Midbrain (tissue), 1 donor: ENCODE measurements around the gene ARPC5L.
"Not testable (repeated sequence)": the region's sequence is repeated elsewhere in the genome, so short reads cannot be mapped to it uniquely, and the experiment has no call there.

ENCODE experiments used
- DNase-seq: peaks from one replicate; lab custom pipeline; 2025; lab: John Stamatoyannopoulos, UW

The ARPC5L gene

DNA sequence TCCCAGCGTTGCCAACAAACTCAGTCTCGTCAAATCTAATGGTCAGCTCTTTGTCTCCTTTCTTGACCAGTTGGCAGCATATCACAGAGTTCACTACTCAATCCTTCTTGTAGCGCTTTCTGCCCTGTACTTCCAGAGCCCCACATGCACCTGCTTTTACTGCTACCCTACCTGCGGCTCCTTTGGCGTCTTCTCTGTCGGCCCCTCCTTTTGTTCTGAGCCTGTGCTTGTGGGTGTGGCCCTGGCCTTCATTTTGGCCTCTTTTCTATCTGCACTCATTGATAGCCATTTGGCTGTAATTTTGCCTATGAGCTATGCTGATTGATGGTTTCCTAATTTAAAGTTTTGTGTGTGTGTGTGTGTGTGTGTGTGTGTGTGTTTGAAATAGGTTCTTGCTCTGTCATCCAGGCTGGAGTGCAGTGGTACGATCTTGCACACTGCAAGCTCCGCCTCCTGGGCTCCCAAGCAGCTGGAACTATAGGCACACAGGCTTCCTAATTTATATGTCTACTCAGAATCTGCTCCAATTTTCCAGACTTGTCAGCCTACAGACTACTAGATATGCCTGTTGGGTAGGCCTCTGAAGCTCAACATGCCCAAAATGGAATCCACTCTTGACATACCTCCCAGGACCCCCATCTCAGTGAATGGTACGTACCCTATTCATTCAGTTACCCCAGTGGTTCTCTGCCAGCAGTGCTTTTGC, 32.3 kb downstream of the ARPC5L start:
- no peak for DNase-seq

DNA sequence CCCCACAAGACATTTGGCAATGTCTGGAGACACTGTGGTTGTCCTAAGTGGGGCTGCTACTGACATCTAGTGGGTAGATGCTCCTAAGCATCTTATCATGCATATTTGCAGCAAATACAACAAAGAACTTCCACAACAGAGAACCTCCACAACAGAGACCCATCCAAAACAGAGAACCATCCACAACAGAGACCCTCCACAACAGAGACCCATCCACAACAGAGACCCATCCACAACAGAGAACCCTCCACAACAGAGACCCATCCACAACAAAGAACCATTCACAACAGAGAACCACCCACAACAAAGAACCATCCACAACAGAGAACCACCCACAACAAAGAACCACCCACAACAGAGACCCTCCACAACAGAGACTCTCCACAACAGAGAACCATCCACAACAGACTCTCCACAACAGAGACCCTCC, 32.8 kb downstream of the ARPC5L start:
- peak; percentile 60 for DNase-seq

DNA sequence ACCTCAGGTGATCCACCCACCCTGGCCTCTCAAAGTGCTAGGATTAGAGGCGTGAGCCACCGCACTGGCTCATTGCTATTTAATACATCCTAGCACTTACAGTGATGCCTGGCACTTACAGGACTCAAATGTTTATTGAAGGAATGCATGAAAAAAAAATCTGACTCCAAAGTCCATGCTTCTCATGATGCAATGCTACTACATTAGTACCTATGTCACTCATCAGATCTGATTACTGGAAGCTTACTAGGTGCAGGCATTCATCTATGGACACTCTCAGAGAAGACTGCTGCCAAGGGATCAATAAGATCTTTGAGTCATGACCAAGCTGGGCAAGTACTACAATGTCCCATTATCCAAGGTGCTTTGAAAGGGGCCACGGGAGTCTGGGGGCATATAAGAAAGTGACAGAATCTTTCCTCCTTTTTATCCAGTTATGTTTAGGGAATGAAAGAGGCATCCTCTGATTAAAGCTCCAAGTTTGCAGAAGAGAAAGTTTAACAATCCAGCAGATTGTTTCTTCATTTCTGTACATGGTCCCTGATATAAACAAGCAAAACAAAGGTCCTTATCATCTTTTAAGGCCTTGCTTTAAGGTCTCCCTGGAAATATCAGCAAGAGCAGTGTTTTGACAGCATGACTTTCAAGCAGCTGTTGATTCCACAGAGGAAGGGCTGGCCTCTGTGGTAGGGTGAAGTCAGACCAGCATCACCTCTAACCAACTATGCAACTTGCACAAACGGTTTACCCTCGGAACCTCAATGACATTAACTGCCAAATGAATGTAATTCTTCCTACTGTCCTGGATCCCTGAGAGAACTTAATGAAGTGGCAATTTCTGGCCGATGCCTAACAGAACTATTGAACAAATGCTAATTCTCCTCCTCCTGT, 35.9 kb downstream of the ARPC5L start:
- no peak for DNase-seq

DNA sequence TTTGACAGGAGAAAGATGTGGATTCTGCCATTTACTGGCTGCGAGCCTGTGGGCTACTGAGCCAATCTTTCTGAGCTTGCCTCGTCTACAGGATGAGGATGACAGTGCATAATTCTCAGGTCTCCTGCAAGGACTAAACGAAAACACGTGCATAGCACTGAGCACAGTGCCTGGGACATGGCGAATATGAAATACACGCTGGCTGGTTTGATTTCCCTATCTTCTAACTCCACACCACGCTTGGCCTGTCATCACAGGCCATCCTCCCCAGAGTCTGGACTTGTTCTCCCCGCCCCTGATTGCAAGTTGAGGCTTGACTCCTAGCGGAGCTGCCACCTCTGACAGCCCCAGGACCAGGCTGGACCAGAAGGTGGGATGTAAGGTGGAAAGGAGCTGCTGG, 37.9 kb downstream of the ARPC5L start:
- DNase-seq: no peak

DNA sequence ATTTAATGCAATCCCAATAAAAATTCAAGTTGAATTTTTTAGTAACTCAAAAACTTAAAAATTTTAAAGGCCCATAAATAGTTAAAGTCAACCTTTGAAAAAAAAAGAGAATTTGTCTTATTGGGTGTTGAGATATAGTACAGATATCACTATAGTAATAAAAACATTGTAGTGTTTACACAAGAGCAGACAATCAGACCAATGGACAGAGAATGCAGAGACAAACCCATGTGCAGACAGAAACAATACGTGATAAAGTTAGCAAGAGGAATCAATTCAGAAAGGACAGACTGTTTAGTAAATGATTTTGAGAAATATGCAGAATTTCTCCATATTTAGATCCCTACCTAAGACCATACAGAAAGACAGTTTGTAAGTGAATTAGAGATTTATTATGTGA, 45.0 kb downstream of the ARPC5L start:
- DNase-seq: no peak

DNA sequence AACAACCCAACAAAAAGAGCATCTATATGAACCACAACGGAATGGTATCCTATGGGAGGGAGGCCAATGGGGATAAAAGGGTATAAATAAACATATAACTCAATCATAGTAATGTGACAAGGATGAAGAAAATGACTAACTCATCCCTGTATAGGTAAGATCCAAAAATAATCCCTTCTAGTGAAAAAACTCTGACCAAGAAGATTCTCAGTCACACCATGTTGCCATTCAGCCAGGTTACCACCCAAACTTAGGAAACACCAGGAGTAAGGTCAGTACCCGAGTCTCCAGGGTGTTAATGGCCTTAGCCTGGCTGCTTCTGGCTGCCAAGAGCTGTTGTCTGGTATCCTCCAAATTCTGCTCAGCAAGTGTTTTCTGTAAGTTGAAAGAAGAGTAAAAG, 46.2 kb downstream of the ARPC5L start:
- DNase-seq: no peak

DNA sequence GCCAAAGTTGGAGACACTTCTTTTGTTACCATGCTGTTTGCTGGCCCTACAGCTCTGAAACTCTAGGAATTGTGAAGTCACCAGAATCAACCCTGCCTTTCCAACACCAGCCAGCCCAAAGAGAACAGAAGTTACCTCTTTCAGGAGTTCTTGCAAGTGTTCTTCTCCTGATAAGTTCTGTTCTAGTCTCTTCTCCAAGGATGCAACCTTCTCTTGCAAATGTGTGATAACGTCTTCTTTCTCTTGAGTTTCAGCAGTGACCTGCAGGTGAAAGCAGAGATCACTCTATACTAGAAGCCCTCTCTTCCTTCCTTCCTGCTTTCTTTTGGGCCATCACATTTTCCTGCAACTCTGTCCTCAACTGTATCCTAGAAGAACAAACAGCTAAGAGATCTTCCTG, 49.8 kb downstream of the ARPC5L start:
- no peak for DNase-seq

DNA sequence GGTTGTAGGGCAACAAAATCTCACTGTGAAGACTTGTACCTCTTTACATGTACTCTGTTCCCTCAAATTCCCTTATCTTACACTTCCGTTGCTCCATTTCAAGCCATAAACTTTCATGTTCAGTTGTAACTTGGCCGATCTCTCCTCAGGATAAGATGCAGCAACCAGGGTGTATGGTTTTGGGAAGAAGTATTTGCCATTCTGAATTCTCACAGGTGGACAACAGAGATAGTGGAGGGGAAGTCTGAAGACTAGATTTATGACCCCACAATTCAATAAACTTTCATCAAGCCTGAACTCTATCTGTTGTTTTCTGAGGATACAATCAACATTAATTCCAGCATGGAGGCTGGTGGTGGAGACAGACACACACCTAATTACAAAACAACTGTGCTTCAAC, 51.4 kb downstream of the ARPC5L start:
- DNase-seq: no peak

DNA sequence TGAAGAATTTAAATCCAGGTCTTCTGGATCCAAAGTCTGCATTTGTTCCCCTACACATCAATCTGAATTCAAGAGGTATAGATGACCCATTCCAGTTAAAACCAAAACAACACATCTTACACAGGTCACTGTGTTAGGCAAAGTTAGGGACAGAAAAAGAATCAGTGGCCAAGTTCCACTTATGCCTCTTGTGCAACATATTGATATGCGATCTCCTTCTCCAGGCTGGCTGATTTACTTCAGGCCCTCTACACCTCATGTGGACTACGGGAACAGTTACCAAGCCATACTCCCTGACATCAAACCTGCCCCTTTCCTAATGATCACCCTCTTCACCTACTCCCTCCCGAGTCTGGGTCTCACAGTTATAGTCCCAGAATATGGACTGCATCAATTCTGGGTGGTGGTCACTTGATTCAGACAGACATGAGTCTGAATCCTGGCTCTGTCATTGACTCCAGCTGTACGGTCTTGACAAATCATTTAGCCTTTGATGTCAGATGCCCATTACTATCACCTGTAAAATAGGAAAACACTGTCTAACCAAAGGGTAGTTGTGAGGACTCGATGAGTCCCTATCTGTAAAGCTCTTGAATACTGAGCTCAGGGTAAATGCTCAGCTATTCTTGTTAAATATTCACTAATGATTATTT, 52.9 kb downstream of the ARPC5L start:
- DNase-seq: no peak

DNA sequence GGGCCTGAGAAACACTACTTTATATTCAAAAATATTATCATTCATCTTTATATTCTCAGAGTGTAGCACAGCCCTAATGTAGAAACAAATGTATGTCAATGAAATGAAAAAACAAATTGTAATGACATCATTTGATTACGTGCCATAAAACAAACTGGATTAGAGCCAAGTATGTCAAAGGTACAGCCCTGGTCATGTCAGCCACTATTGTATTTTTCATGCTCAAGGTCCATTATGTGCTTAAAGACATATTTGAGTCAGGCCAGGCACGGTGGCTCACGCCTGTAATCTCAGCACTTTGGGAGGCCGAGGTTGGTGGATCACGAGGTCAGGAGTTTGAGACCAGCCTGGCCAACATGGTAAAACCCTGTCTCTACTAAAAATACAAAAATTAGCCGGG, 58.5 kb downstream of the ARPC5L start:
- not testable (repeated sequence) for DNase-seq
